SKM-1 treated with dmso at 0.1 percent for 144 hours (cell line): Measurements from ENCODE around the gene RAMP1.

Source experiments
- DNase-seq: peaks from one replicate; lab custom pipeline; 2025; ENCODE audit not compliant: unreplicated experiment; lab: John Stamatoyannopoulos, UW

RAMP1 gene

GRCh38 chr2:237894396-237894979 lies 35.1 kb downstream of the RAMP1 start:
- no peak for DNase-seq

- no peak for DNase-seq
Measured at GRCh38 chr2:237894986-237895543, 35.6 kb downstream of the RAMP1 start.

GRCh38 chr2:237895544-237896506 lies 36.4 kb downstream of the RAMP1 start:
- DNase-seq, result no peak

GRCh38 chr2:237896507-237896892 lies 37.1 kb downstream of the RAMP1 start:
- DNase-seq, result no peak

GRCh38 chr2:237896956-237897355 lies 37.5 kb downstream of the RAMP1 start:
- no peak for DNase-seq

GRCh38 chr2:237898057-237898414 lies 38.6 kb downstream of the RAMP1 start:
- no peak for DNase-seq

GRCh38 chr2:237900891-237901831 lies 41.7 kb downstream of the RAMP1 start:
- DNase-seq, result no peak

- DNase-seq, result no peak
Measured at GRCh38 chr2:237901932-237902850, 42.8 kb downstream of the RAMP1 start.

GRCh38 chr2:237904831-237905599 lies 45.6 kb downstream of the RAMP1 start:
- DNase-seq, result no peak

- no peak for DNase-seq
Measured at GRCh38 chr2:237907144-237907543, 47.7 kb downstream of the RAMP1 start.

GRCh38 chr2:237909075-237909695 lies 49.8 kb downstream of the RAMP1 start:
- DNase-seq, result no peak

- no peak for DNase-seq
Measured at GRCh38 chr2:237909801-237910475, 50.5 kb downstream of the RAMP1 start.

- no peak for DNase-seq
Measured at GRCh38 chr2:237910576-237911362, 51.3 kb downstream of the RAMP1 start.

- no peak for DNase-seq
Measured at GRCh38 chr2:237911363-237912017, 52.1 kb downstream of the RAMP1 start.

GRCh38 chr2:237912271-237913192 lies 53.1 kb downstream of the RAMP1 start:
- no peak for DNase-seq
